GM21737 (cell line): Measurements from ENCODE around the gene AMN.
"Not testable (repeated sequence)": the region's sequence is repeated elsewhere in the genome, so short reads cannot be mapped to it uniquely, and the experiment has no call there.

Experiments used
- ATAC-seq: cut with Tn5 transposase; IDR thresholded peaks from one replicate; pipeline ENCODE4 v1.9.1; 2021; ENCODE audit warnings: mild to moderate bottlenecking, moderate library complexity; ENCODE audit not compliant: unreplicated experiment

AMN gene

DNA sequence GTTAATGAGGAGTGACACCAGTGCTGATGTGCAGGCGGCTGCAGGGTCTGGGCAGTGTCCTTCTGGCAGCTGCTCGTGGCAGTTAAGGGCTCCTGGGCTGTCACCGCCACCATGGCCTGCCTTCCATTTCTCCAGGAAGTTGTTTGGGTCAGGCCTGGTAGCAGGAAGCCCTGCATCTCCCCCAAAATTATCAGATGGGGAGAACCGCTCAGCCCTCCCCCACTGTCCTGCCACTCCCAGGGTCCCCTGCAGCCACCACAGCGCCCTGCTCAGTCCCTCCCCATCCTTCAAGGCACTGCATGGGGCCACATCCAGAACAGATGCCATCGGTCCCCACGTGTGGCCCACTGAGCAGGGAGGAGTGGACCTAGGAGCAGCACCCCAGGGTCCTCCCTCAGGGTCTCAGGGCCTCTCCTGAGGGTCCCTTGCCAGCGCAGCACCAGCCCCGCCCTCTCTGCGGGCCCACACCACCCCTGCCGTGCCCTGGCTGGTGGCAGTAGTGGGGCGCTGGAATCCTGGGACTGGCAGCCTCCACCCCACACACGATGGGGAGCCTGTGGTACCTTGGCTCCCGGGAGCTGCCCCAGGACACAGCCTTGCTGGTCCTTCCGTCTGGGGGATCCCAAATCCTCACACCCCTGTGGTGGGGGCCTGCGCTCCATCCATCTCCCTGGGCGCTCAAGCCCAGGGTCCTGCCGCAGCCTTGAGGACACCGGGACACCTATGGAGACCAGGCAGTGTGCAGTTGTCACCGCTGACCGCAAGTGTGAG is 10.3 kb upstream of the AMN start:
- no peak for ATAC-seq

DNA sequence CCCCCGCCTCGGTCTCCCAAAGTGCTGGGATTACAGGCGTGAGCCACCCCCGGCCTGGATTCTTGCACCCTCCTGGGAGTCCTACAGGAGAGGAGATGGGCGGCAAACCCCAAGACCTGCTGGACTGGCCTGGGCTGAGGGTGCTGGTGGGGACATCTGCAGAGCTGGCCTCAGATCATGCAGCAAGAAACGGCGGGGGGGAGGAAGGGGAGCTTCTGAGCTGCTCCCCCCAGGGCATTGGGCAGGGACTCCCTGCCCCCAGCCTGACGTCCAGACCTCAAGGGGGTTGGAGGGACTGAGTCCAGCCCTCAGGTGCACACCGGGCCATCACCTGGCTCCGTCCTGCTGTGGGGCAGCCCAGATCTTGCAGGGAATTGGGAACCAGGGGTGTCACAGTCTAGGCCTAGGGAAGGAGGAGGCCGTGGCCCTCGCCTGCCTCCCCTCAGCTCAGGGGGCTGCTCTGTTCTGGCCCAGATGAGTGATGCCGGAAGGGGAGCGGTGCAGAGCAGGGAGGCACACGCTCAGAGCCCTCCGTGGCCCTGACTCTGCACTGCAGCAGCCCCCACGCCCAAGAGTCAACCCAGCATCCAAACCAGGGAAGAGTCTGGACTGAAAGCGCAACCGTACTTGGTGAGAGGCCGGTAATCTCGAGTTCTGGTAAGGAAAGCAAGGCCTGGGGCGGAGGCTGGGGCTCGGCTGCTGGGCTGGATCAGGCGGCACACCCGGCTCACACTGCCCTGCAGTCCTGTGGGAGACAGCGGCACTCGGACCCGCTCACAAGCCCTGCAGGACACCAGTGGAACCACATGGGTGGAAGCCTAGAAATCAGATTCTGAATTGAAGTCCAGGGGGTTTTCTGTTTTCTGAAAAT is 8.9 kb upstream of the AMN start:
- ATAC-seq = no peak

DNA sequence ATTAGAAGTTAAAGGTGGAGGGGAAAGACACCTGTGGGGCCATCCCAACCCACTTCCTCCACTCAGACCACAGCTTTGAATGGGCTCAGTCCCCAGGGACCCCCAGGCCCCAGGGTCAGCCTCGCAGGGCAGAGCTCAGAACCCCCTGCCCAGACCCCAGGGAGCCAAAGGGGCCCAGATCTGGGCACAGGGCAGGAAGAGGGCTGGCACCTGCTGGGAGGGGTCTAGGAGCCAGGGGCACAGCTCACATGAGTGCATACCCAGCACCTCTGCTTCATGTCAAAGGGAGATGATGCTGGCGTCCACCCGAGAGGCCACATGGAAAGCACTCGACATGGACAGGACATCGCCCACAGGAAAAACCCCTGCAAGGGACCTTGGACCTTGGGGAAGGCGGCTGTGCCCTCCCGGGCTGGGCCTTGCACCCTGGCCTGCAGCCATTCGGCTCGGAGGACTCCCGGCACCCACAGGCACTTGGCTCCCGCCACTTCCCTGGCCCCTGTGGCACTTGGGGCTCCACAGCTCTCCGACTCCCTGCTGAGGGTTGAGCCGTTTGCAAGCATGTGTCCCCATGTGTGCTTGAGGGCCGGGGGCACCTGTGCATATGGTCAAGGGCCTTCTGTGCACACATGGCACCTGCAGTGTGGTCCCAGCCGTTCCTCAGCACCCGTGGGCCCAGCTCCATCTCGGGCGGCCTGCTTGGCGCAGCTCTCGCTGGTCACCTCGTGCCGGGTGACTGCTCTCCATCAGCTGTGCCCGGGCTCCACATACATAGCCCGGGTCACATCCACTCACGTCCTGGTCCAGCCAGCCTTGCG is 7.8 kb upstream of the AMN start:
- no peak for ATAC-seq

DNA sequence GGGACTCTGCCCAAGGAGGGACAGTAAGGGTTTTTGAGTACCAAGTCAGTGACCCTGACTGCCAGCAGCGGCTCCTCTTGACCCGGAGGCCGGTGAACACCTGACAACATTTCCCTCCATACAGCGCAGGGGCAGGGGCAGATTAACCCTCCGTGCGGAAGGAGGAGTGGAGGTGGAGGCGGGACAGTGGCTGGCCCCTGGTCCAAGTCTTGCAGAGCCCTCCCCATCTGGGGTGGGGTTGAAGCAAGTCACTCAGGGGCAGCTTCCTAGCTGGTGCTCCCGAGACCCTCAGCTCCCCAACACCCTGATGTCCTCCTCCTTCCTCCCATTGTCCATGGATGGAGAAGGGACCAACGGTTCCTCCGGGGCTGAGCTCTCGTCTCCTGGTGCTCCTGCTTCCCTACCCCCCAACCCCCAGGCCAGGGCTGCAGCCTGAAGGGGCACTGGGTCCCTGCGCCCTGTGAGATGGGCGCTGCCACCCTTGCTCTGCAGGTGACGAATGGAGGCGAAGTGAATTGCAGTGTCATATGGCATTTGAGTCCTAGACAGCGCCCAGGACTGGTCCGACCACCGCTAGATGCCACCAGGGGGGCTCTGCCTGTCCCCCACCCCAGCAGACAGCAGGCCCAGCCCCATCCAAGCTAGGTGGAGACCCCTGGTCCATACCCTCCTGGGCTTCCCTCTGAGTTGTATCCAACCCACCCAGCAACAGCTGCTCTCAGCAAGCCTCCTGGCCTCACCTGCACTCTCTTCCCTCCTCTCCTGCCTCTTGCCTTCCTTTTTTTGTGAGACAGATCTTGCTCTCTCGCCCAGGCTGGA is 7.0 kb upstream of the AMN start:
- ATAC-seq = no peak

DNA sequence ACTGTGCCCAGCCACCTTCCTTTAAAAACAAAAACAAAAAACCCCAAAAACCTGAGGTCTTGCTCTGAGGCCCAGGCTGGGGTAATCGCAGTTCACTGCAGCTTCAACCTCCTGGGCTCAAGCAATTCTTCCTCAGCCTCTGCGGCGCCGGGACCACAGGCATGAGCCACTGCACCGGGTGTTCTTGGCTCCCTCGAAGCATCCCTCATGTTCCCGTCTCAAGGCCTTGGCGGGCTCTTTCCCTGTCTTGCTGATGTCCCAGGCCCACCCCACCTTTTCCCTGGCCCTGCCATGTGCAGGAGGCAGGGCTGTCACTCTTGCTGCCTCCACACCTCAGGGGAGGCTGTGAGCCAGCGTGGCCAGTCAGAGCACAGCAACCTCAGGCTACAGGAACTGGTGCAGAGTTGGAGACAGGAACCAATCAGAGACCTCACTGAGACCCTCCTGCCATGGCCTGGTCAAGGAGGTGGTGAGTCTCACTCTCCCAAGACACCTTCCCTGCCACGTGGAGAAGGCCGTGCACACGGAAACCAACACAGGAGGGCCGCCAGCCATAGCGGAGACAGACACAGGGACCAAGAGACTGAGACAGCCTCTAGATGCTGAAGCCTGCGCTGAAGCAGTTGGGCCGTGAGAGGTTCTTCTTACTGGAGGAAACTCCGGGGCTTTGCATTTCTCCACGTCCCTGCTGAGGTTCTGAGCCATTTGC is 6.0 kb upstream of the AMN start:
- no peak for ATAC-seq

DNA sequence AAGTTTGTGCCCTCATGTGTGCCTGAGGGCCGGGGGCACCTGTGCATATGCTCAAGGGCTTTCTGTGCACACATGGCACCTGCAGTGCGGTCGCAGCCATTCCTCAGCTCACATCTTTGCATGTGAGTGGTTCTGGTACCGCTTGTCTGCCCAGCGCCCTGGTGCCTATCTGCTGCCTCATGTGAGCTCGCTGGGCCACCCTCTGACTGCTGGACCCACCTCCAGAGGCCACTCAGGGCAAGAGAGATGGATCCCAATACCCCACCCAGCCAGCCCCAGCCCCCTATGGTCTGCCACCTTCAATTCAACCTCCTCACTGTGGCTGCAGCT is 5.4 kb upstream of the AMN start:
- no peak for ATAC-seq

DNA sequence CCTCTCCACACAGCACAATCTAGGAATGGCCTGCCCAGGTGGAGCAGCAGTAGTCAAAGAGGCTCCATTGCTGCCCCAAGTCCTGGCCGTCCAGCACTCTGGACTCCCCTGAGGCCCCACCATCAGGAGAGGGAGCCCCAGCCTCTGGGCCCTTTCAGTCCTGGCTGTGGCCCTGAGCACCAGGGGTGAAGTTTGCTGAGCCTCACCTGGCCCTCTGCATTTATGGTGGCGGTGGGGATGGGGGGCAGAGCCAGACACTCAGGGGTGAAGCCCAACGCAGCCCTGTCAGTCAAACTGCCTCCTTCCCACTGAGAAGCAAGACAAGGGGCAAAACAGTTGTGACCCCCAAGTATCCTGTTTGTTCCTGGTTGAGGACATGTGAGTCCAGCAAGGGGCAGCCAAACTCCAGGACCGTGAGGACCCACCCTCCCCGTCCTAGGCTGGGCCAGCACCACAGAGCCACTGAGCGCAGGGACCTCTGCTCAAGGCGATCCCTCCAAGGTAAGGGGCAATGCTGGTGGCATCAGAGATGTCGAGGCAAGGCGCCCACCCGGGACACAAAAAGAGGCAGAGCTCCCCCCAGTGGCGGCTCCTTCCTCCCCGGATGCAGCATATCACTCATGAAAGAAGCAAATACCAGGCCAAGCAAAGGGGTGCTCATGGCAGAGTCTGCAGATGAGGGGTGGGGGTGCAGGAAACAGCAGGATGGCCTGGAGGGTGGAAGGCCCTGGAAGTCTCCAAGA is 4.8 kb upstream of the AMN start:
- ATAC-seq = no peak

DNA sequence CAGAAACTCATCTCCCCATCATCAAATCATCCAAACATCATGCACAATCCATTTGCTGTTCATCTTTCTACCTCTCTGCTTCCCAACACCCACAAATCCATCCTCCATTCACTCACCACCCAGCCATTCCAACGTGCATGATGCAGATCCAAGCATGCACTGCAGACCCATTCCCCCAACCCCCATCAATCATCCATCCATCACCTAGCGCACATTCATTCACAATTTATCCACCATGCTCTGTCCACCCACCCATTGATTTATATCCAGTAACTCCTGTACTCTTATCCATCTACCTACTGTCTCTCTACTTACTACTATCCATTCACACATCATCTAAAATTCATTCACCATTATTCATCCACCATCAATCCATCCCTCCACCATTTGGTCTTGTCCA is 4.0 kb upstream of the AMN start:
- ATAC-seq = no peak

DNA sequence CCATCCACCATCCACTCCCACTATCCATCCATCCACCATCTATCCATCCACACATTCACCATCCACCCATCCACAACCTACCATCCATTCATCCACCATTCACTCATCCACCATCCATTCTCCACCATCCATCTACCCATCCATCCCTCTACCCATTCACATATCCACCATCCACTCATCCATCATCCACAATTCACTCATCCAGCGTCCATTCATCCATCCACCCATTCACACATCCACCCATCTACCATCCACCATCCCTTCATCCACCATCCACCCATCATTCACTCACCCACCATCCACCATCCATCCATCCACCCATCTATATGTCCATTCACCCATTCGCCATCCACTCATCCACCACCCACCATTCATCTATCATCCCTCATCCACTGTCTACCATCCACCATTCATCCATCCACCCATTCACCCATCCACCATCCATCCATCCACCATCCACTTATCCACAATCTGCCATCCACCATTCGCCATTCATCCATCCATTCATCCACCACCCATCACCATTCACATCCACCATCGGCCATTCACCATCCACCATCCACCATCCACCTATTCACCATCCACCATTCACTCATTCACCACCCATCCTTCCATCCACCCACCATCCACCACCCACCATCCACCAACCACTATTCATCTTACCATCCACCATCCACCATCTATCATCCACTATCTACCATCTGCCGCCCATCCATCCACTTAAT is 2.0 kb upstream of the AMN start:
- no peak for ATAC-seq

DNA sequence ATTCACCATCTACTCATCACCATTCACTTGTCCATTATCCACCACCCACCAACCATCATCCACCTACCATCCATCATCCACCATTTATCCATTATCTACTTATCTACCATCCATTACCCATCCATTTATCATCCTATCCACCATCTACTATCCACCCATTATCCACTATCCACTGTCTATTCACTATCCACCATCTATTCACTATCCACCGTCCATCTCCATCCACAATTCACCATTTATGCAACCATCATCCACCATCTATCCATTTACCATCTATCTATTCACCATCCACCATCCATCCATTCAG is 1.5 kb upstream of the AMN start:
- no peak for ATAC-seq

DNA sequence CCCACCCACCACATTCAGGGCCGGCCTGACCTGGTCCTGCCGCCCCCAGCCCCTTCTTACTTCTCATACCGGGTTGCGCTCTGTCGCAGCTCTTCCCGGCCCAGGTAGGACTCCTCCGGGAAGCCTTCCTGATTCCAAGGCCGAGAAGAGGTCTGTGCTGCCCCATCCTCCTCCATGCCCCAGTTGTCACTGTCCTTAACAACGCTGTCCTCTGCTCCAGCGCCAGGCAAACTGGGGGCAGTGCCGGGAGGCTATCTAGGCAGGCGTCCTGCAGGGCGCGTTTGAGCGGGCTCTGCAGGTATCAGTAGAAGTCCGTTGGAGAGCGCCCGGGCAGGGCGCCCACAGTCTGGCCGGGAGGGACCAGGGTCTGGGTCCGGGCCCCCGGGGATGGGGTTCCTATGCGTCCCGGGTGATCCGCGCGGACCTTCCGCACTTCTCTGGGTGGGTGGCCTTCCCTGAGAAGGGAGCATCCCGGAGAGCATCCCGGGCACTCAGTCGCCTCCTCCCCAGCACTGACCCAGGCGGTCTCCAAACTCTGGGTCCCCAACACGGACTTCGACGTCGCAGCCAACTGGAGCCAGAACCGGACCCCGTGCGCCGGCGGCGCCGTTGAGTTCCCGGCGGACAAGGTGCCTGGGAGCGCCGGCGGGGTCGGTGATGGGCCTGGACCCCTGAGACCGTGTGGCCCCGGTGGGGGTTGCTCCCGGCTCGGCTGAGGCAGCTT is 900 bp downstream of the AMN start:
- ATAC-seq = no peak

DNA sequence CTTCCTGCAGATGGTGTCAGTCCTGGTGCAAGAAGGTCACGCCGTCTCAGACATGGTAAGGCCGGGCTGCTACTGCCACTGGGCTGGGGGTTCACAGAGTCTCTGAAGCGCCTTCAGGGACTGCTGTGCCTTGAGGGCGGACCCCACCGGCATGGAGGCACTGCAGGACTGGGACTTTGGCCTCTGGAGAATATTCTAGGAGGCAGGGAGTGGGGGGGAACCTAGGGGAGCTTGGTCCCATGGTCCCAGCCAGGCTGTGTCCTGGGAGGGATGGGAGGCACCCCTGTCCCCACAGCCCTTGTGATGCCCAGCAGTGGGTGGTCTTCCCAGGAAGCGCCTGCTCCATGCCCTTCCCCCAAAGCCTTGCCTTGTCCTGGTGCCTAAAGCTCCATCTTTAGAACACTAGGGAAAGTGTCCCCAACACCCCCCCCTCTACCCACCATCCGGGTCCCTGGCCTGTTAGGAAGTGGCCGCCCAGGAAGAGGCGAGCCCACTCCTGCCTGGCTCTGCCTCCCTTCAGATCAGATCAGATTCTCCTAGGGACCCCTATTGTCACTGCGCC is 1.5 kb downstream of the AMN start:
- ATAC-seq = no peak

DNA sequence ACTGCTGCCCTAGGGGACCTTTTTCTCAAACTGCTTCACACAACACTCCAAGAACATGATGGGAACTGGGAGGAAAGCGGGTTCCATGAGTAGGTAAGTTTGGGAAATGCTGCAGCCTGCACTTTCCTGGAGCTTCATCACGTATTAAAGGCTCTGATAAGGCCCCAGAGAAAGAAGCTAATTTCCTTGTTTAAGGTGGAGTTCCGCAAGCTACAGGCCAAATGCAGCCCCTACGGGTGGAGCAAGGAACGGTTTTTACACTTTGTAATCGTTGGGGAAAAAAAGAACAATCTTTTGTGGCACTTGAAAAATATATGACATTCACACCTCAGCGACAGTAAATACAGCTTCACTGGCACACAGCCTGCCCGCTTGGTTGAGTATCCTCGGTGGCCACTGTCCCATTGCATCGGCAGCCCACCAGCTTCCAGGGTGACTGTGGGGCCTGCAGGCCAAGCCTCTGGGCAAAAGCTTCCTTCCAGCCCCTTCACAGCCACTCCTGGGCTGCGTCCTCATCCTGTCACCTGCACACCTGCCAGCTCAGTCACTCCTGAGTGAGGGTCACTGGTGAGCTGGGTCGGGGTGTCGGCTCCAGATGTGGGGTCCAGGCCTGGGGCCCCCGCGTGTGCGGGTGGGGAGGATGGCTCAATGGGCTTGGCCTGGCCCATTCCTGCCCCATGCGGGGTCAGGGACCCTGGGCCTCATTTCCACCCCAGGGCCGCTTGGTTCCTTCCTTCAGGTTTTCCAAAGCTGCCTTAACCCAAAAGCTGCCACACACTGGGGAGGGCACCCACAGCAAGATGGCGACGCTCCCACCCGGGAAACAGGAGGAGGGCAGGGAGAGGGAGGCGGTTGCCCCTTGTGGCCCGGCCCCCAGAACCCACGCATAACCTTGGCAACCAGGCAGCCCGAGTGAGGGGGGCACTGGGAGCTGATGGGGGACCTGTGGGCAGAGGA is 2.4 kb downstream of the AMN start:
- ATAC-seq = no peak

DNA sequence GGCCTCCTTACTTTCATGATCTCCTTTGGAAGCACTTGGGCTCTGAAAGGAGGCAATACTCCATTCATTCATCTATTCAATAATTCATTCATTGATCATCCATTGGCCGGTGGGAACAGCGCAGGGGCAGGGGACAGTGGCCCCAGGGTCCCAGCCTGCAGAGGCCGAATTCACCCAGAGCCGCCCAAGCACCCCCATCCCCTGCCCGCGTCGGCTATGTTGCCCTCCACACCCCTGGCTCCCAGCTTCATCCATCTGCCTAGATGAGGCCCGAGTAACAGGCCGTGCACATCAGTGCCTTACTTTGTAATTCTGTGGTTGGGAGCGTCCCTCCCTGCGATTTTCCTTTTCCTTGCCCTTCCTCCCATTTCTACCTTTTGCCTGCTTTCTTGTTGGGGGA is 3.2 kb downstream of the AMN start:
- no peak for ATAC-seq

DNA sequence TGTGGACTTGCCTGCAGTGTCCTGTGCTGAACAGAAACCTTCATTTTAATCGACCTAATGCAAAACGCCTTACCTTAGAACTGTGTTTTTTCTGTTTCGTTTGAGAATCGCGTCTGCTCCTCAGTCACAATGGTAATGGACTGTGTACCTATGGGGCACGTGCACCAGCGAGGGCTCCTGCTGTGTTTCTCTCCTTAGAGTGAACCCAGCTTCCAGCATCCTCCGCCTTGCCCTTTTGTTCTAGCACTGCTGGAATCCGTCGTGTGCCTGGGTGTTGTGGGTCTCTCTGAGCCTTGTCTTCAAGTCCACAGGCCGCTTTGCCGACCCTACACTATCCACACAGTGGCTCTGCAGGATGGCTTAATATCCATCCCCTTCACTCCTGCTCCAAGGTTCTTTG is 3.6 kb downstream of the AMN start:
- ATAC-seq = no peak

DNA sequence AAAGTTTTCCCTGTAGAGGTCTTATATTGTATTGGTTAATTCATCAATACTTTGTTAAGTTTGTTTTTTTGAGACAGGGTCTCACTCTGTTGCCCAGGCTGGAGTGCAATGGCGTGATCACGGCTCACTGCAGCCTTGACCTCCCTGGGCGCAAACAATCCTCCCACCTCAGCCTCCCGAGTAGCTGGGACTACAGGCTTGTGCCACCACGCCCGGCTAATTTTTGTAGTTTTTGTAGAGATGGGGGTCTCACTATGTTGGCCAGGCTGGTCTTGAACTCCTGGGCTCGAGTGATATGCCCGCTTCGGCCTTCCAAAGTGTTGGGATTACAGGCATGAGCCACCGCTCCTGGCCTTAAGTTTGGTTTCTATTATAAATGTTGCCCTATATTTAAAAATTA is 4.4 kb downstream of the AMN start:
- ATAC-seq = not testable (repeated sequence)

DNA sequence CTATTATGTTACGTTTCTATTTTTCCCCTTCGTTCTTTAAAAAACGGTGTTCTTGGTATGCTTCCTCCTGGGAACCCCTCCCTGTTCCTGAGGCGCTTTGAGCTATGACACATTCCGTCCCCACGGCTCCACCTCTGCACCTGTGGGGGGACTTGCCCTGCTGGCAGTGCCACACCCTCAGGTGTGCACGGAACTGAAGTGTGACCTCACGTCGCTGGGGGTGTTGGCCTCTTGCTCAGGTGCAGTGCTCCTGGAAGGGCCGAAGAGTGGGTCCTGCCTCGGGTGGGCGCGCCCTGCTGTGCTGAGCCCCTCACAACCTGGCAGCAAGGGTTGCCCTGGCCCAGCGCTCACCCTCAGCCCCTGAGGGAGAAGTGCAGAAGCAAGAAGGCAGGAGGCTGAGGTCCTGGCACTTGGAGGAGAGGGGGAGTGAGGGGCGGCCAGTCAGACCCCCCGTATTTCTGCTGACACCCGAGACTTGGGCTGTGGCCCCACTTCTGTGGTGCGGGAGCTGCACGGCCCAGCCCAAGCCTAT is 4.9 kb downstream of the AMN start:
- no peak for ATAC-seq
